NCI-H1092 treated with DMSO at 0.1 percent for 48 hours (cell line): ENCODE data around the gene PDXK.
"Not testable (repeated sequence)": the region's sequence is repeated elsewhere in the genome, so short reads cannot be mapped to it uniquely, and the experiment has no call there.

Experiments used
- DNase-seq: peaks from one replicate; lab custom pipeline; 2025; lab: John Stamatoyannopoulos, UW

PDXK gene

DNA sequence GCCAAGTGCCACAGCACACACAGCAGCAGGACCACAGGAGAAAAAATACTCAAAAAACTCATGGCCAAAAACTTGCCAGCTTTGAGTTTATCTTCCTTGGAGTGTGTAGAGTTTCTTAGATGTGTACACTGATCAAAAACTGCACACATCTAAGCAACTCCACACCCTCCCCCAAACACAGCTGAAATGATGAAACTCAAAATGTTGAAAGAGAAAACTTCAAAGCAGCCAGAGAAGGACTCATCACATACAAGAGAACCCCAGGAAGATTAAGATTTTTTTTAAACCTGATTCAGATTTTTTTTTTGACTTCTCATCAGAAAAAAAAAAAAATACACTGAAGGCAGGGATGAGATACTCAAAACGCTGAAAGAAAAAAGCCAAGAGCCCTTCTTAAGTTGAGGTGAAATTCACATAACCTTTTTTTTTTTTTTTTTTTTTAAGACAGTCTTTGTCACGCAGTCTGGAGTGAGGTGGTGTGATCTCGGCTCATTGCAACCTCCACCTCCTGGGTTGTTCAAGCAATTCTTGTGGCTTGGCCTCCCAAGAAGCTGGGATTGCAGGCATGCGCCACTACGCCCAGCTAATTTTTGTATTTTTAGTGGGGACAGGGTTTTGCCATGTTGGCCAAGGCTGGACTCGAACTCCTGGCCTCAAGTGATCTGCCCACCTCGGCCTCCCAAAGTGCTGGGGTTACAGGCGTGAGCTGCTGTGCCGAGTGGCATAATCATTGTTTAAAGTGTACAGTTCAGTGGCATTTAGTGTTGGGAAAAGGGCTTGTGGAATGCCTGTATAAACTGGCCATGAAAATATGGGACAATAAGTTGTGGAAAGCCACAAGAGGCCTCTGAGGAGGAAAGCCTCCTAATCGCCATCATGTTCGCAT, 20.9 kb upstream of the PDXK start:
- no peak for DNase-seq

DNA sequence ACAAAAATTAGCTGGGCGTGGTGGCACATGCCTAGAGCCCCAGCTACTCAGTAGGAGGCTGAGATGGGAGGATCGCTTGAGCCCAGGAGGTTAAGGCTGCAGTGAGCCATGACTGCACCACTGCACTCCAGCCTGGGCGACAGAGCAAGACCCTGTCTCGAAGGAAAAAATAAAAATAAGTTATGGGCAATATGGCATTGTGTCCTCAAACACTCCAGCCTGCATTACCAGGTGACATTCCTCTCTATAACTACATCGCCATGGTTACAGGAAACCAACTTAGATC, 19.5 kb upstream of the PDXK start:
- DNase-seq = not testable (repeated sequence)

DNA sequence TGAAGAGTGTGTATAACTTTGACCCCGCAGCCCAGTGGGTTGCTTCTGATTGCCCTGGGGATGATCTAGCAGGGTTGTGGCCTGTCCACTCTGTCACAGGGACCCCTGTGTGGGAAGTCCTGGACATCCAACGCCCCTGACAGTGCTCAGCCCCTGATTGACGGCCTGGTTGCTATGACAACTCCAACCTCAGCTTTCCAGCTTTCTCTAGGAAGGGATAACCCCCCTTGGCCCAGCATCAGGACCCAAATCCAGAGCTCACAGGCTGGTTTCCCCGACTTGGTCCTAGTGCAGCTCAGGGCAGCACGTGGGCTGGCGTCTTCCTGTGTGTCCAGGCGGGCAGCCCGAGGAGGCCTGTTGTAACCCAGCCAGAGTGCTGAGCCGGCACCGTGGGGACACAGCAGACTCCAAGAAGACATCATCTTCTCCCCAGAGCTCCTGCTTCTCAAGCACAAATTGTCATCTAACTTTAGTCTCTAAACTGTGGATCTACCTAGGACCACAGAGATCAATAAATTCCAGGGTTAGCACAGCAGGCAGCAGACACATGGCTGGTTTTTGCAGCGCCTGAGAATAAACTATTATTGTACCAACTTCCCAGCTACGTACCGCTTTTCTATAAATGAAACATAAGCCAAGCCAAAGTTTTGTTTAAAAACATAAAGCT, 18.9 kb upstream of the PDXK start:
- no peak for DNase-seq

DNA sequence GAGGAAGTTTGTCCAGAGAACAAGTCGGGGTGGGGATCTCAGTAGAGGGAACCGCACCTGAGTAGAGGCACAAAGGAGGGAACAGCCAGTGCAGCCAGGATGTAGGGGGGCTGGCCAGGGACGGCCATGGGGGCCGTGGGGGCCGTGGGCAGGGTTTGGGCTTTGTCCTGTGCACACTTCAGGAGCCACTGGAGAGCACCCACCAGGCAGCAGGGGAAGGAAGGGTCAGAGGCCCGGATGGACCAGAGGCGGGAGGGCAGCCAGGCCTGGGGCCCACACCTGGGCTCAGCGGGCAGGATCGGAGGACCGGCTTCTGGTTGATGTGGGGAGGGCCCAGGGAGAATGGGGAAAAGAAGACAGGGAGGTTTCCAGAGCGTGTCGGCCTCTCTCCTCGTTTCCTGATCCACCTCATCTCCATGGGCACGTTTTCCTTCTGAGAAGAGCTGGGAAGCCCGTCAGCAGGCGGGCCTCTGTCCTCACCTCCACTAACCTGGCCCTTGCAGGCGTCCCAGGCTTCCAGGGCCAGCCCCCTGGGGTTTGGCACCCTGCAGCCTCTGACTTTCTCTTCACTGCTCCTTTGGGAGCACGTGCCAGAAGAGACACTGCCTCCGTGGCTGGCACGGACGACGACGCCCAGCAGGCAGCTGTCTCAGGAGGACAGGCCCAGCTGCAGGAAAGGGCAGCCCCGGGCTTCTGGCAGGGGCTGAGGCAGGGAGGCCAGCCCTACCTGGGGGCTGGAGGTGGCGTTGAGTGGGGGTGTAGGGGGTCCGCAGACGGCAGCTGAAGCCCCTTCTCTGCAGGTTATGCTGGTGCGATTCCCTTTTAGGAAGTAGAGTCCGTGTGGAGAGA, 16.8 kb upstream of the PDXK start:
- no peak for DNase-seq

DNA sequence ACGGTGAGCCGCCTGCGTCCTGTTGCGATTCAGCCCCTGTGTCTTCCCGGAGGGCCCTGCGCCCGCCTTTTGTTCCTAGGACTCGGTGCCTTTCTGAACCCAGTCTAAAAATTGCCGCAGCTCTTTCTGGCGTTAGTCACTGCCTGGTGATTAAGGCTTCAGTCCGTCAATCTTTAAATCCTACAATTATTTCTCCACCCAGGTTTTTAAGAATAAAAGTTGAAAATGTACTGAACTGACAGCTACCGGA, 16.2 kb upstream of the PDXK start:
- DNase-seq = no peak

DNA sequence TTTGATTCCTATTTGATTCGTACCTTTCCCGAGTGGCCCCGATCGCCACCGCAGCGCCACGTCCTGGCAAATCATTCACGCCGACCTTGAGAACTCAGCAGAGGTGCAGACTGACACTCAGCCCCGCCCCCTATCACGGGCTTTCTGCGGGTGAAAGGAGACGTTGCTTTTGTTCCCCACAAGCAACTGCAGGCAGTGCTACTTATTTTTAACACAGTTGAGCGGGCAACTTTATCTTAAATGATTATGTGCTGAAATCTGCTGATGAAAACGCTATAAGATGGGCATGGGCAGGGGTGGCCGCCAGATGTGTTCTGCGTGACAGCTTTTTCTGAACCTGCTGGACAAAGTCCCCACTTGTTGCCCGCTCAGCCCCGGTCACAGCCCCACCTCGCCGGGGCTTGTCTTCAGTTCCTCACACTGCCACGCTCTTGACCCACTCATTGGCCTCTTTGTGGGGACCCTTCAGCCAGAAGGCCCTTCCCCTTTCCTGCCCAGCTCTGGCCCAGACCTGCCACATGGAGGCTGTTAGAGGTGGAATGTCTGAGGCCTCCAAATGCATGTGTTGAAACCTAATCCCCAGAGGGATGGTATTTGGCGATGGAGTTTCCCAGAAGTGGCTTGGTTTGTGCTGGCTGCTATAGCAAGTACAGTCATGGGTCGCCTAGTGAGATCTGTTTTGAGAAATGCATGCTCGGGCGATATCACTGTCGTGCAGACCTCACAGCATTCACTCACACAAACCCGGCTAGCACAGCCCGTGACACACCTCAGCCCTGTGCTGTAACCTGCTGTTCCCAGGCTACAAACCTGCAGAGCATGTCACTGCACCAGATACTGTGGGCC, 15.7 kb upstream of the PDXK start:
- no peak for DNase-seq

DNA sequence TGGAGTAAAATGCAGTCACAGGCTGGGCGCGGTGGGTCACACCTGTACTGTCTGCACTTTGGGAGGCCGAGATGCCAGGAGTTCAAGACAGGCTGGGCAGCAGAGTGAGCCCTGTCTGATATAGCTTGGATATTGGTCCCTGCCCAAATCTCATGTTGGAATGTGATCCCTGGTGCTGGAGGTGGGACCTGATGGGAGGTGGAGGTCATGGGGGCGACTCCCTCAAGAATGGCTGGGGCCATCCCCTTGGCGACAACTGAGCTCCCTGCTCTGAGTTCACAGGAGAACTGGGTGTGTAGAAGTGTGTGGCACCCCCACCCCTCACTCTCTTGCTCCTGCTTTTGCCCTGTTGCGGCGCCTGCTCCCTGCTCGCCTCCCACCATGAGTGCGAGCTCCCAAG, 11.5 kb upstream of the PDXK start:
- DNase-seq = no peak

DNA sequence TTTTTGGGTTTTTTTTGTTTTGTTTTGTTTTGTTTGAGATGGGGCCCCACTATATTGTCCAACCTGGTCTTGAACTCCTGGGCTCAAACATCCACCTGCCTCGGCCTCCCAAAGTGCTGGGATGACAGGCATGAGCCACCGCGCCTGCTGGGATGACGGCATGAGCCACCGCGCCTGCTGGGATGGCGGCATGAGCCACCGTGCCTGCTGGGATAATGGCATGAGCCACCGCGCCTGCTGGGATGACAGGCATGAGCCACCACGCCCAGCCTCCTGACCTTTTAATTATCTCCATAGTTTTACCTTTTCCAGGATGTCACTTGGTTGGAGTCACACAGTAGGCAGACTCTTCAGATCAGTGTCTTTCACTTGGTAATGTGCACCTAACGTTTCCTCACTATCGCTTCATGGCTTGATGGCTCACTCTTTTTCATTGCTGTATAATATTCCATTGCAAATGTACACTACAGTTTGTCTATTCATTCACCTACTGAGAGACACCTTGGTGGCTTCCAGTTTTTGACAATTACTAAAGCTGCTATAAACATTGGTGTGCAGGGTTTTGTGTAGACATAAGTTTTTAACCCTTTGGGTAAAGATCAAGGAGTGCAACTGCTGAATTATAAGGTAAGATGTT, 10.1 kb upstream of the PDXK start:
- DNase-seq = no peak

DNA sequence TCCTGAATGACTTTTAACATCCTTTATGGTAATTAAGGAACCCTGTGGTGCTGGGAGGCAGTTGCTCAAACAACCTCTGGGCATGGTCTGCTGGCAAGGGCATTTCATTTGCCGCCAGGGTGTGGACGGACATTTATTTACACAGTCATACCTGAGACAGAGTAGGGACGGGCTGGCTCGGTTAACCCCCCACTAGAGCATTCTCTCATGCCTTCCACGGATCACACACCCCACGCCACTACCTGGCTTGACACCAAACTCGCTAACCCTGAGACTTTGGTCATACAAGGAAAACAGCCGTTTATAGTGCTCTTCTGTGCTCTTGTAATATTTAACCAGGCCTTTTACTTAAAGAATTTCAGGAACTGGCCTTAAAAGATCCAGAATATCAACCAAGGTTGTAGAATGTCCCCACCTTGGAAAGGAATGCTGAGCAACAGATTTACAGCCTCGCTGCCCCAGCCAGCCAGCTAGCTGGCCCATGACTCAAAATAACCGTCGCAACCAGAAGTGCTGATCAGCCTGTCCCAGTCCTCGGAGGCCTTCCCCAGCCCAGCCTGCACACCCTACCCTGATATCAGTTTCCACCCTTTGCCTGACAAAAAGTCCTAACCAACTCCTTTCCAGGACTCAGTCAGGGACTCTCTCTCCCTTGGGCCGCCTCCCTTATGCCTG, 6.5 kb upstream of the PDXK start:
- peak; percentile 41 for DNase-seq

DNA sequence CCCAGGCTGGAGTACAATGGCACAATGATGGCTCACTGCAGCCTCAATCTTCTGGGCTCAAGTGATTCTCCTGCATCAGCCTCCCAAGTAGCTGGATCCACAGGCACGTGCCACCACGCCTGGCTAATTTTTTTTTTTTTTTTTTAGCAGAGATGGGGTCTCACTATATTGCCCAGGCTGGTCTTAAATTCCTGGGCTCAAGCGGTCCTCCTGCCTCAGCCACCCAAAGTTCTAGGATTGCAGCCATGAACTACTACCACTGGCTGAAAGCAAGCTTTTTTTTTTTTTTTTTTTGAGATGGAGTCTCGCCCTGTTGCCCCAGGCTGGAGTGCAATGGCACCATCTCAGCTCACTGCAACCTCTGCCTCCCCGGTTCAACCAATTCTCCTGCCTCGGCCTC, 5.8 kb upstream of the PDXK start:
- DNase-seq = not testable (repeated sequence)

DNA sequence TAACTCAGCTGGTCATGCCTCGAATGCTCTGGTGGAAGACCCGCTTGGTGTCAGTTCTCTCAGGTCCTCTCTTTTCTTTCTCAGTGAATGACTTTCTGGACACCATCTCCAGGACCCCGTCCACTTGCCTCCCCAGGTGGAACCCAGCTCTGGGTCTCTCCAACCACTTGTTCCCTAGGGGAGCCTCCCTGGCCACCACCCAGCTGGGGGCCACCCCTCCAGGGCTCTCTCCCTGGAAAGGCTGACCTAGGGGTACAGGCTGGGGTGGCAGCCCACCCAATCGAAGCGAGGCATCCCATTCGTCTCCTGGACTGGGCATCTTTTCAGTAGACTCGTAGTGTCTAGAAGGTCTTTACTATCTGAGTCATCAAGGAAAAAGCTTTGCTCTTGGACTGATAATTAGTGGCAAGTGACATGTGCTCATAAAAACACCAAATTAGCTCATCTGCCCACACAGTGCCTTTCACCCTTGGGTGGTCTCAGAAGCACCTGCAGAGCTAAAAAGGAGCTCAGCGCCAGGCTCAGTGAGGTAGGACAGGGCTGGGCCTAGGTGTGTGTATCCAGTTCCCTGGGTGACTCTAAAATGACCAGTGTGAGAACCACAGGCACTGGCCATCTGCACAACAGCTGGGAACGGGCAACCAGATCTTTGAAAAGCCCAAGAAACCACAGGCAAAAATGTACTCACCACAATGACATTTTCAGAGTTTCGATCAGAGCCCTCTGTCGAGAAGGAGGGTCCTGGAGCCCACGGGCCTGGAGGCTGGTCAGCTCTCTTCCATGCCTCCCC, 2.4 kb upstream of the PDXK start:
- DNase-seq = no peak

DNA sequence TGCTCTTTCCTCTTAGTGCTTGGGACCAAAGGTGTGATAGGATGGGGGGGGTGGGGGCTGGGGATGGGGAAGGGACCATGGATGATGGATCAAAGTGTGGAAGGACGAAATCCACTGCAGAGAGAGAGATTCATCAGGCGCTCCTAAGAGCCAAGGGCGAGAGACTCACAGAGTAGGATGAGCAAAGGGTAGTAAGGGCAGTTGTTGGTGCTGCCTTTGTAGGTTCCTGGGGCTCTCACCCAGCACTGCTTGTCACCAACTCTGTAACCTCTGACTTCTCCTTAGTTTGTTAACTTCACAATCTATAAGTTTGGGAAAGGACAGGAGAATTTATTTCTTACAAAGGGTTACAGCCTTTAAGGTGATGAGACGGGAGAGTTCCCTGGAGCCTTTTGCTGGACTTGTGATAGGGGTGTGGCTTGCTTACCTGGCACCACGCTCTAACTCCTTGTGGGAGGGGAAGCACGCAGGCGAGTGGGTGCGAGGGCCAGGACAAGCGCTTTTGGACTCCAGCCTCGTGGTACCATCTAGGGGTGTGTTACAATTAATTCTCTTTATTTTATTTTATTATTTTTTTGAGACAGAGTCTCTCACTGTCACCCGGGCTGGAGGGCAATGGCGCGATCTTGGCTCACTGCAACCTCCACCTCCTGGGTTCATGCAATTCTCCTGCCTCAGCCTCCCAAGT, 1.6 kb upstream of the PDXK start:
- no peak for DNase-seq

DNA sequence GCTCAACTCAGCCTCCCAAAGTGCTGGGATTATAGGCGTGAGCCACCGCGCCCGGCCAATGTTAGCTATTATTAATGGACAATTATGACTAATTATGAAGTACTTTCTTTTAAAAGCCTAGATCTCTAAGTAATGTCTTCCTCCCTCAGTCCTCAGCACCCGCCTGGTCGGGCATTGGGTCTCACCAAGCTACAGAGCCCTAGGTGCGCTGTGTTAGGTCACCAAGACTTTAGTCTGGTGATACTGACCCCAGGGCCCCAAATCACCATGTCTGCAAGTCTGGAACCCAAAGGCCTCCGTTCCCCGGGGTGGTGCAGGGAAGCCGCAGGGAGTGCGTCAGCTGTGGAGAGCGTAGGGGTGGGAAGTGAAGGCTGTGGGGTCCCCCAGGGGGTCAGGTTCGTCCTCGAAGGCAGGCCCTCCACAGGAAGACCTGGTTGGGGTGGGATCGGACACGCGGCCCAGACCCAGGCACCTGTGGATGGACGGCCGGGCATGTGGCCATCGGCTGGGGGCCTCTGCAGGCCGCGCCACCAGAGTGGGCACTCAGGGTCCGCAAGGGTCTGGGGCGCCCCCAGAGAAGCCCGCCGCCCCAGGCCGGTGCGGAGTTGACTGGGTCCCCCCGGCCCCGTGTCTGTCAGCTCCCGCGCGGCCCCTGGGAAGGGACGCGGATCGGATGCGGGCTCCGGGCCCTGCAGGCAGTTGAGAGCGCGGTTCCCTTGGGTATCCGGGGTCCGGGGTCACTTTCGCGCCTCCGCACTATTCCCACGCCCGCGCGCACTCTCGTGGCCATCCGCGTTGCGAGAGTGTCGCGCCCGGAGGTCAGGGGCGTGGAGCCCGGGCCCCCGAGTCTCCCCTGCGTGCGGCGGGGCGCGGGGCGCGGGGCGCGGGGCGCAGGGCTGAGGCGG, 710 bp upstream of the PDXK start:
- no peak for DNase-seq

DNA sequence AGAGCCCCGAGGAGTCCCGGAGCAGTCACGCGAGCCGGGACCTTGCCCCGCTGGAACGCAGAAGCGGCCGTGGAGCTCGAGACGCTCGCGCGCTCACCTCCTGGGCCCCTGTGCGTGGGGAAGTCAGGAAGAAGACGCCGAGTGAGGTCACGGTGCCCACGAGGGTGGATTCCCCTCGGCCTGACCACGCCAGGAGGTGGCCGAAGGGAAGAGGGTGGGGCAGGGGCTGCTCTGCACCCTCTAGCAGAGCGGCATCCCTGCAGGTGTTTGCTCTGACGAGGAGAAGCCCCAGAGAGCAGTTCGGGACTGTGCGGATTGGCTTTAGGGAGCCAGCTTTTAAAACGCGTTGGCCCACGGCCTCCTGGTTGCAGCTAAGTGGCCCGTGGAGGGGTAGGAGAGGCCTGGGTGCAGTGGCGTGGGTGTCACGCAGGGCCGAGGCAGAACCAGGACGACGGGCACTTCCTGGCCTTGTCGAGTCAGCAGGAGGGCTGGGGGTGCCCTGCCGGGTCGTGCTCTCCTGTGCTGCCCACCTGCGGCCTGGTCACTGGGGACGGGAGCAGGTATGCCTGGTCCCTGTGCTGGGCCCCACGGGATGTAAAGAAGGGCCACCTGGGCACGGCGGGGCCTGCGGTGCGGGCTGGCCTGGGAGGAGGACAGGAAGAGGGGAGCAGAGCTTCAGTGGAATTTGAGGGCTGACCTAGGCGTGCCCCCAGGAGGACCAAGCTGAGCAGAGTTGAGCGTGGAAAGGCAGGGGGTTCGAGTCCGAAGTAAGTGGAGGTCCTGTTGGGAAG, 1.0 kb downstream of the PDXK start:
- DNase-seq = no peak

DNA sequence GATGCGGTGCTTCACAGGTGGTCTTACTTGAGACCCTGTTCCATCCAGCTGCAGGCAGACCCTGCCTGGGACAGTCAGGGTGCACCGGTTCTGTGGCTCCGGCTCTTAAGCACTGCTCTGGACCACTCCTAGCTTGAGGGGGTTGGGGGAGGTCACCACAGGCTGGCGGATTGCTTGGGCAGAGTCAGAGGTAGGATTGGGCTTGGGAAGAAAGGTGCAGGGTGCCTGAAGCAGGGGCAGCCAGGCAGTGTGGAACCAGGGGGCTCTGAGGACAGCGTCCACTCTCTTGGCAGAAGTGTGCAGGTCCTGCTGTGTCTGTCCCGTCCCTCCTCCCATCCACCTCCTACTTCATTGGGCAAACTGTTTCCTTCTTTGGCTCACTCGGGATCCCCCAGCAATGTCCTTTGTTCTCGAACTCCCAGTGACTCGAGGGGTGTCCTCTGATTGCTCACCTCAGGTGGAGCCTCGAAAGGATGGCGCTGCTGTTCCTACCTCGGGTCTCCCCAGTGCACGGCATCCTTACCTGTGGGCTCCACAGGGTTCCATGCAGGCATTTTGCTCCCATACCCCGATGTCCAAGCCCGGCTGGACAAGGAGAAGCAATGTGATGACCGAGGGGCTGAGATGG, 1.7 kb downstream of the PDXK start:
- DNase-seq = no peak

DNA sequence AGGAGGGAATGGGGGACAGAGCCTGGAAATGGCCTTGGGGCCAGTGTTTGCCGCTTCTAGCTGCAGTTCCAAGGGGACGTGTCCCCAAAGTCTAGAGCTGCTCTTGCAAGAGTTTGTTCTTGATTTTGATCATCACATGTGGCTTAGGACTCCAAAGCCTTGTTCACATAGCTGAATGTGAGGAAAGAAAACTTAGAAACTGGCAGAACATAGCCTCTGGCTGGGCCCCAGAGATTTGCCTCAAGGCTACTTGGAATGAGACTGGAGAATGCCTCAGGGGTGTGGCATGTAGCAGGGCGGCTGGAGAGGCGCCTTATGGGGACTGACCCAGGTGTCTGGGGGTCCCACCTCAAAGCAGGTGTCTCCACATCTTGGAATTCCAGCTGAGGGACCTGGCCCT, 2.3 kb downstream of the PDXK start:
- DNase-seq = no peak

DNA sequence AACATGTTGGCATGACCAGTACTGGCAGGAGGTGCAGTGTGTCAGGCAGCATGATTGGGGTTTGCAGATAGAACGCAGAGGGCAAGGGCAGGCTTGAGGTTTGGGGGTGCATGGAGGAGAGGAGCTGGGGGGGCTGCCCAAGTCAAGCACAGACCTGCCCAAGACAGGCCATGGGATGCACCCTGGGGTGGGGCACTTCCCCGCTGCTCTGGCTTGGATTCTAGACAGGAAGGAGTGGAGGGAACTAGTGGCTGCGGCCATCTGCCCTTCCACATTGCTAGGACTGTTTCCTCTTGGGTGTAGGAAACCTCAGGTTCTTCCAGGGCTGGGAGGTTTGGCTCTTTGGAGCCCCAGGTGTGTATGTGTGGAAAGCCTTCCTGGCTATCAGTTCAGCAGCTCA, 3.0 kb downstream of the PDXK start:
- DNase-seq = no peak
